ENCODE results near the gene KCND2.

- no peak for TF ChIP-seq POLR2AphosphoS5 (IDR thresholded peaks at IDR 0.05; ENCODE audit: low read depth, low read length)
- no peak for TF ChIP-seq POLR2A (IDR thresholded peaks at IDR 0.05; ENCODE audit: low read depth, low read length)
Observed at GRCh38 chr7:120603366-120603765, 330.4 kb downstream of the KCND2 start.
